ENCODE measurements around the gene FARP1.

- TF ChIP-seq CTCF (IDR thresholded peaks at IDR 0.05) (no peak), POLR2A (IDR thresholded peaks at IDR 0.05) (no peak)
Observed at GRCh38 chr13:98307463-98308085, 164.7 kb downstream of the FARP1 start.
